NCI-H1417 treated with DMSO at 0.1 percent for 48 hours (cell line): ENCODE results near the gene CRBN.

ENCODE experiments used
- DNase-seq: peaks from one replicate; lab custom pipeline; 2025; lab: John Stamatoyannopoulos, UW

CRBN gene

GRCh38 chr3:3170998-3171397, 8.5 kb downstream of the CRBN start:
- no peak for DNase-seq

- no peak for DNase-seq
Measured at GRCh38 chr3:3165650-3166049, 13.8 kb downstream of the CRBN start.

GRCh38 chr3:3165241-3165640, 14.2 kb downstream of the CRBN start:
- DNase-seq = no peak

- DNase-seq = no peak
Measured at GRCh38 chr3:3160826-3161225, 18.7 kb downstream of the CRBN start.

- DNase-seq = no peak
Measured at GRCh38 chr3:3157484-3157883, 22.0 kb downstream of the CRBN start.

- no peak for DNase-seq
Measured at GRCh38 chr3:3154879-3155610, 24.4 kb downstream of the CRBN start.

- no peak for DNase-seq
Measured at GRCh38 chr3:3151513-3151912, 28.0 kb downstream of the CRBN start.

GRCh38 chr3:3149560-3149959, 29.9 kb downstream of the CRBN start:
- DNase-seq = no peak

GRCh38 chr3:3145831-3146230, 33.7 kb downstream of the CRBN start:
- no peak for DNase-seq

- no peak for DNase-seq
Measured at GRCh38 chr3:3141939-3142338, 37.6 kb downstream of the CRBN start.

- no peak for DNase-seq
Measured at GRCh38 chr3:3137526-3137925, 42.0 kb downstream of the CRBN start.

- no peak for DNase-seq
Measured at GRCh38 chr3:3134750-3135448, 44.6 kb downstream of the CRBN start.

- DNase-seq = no peak
Measured at GRCh38 chr3:3133500-3133899, 46.0 kb downstream of the CRBN start.

- DNase-seq = no peak
Measured at GRCh38 chr3:3129579-3129978, 49.9 kb downstream of the CRBN start.

GRCh38 chr3:3127432-3128010, 52.0 kb downstream of the CRBN start:
- no peak for DNase-seq

- DNase-seq = peak; percentile 23
Measured at GRCh38 chr3:3126477-3127431, 52.7 kb downstream of the CRBN start, which contains the start of gene TRNT1. Gene TRNT1, plus strand, starts transcription at chr3:3126940. Its CDS starts 2,101 bp downstream, at chr3:3129041.

- no peak for DNase-seq
Measured at GRCh38 chr3:3125977-3126376, 53.5 kb downstream of the CRBN start.

- DNase-seq = no peak
Measured at GRCh38 chr3:3119393-3119851, 60.1 kb downstream of the CRBN start.

- DNase-seq = no peak
Measured at GRCh38 chr3:3117651-3118050, 61.8 kb downstream of the CRBN start.

- DNase-seq = no peak
Measured at GRCh38 chr3:3113042-3113709, 66.3 kb downstream of the CRBN start.

GRCh38 chr3:3110749-3111361, 68.6 kb downstream of the CRBN start:
- DNase-seq = no peak
